ENCODE measurements around the gene NRIP1. TPM values are rescaled to one million over a fixed set of nuclear protein-coding genes. Genes with fewer than 3 reads are reported as not detected.

The NRIP1 gene
- total RNA-seq, 1 donor from 2014 or later = 34.4 TPM

DNA sequence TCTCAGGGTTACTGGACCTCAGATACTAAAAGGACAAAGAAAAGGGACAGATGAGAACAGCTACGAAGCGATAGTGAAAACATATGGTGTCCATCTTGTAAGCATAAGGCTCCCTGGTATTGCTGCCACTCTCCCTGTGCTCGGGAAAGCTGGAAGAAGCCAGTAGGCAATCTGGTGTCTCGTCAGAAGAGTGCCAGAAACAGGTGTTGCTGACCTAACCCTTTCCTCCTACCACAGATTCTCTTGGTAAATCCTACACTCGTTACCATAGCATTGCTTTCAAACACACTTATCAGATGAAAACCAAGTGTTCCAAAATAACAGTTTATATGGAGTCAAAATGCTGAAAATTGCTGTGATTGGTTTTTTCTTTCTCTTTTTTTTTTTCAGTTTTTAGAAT is 146.3 kb downstream of the NRIP1 start:
- DNase-seq (ENCODE audit: low spot score) = no peak

DNA sequence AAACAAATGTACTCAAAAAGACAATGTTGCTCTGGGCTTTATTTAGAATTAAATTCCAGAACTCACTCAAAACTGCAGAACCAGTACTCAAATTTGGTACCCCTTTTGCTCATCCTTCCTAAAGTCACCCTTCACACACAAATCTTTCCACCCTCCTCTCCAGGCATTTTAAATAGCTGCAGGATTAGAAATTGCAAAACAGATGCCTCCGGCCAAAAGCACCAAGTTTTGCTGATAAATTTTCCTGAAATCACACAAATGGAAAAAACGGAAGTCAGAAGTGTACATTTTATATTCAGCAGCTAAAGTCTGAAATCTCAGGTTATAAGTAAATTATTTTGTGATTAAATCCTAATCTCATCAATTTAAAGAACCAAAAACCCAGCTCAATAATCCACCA is 147.0 kb downstream of the NRIP1 start:
- no peak for DNase-seq (ENCODE audit: low spot score)

DNA sequence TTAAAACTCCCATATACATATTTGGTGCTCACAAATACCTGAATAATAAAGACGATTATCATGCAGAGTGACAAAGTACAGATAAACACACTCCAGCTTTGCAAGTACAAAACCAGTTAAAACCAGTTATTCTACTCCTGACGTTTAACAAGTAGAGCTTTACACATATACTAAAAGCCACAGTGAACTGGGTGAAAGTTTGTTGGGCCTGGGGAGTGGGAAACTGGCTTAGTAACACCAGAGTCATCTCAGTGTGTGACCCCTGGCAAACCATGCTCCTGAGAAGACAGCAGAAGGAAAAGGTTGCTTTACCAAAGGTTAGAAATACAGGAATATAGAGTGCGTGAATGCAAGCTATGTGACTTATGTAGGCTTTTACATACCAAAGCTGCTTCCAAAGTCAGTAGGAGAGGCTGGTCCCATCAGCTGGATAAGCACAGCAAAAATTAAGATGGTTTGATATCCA is 148.1 kb downstream of the NRIP1 start:
- DNase-seq (ENCODE audit: low spot score) = no peak

DNA sequence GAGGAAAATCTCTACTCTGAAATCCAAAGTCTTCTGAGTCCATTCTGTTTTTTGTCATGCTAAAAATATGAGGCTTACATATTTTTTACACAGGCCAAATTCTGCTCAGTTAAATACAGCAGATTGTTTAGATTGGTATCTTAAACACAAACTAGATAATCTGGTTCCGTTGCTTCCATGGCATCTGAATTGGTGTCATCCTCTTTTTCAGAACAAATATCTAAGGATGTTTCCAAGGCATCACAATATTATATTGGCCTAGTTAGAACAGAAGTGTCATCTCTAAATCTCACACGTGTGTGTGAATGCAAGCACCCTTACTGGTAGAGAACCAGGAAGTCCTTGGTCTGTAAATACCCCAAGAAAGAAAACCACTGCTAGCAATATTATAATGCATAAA is 151.2 kb downstream of the NRIP1 start:
- no peak for DNase-seq (ENCODE audit: low spot score)

DNA sequence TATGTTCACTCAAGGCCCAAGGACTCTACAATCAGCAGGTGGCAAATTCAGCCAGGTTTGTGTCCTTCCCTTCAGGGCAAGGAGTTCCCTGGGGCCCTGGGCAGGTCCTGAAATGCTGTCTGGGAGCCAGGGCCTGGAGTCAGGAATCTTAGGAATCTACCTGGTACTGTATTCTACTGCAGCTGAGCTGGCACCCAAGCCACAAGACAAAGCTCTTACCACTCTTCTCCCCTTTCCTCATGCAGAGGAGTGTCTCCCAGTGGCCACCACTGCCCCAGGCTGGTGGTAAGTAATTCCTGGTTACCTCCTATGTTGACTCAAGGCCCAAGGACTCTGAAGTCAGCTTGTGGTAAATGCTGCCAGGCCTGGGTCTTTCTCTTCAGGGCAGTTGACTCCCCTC is 153.4 kb downstream of the NRIP1 start:
- DNase-seq (ENCODE audit: low spot score) = no peak

Measured in mucosa of gallbladder (tissue), 1 donor.